ENCODE data around the gene STRIT1.
A peak's percentile ranks its signal among the peaks of the same experiment; 100 is the strongest.

Gene STRIT1

DNA sequence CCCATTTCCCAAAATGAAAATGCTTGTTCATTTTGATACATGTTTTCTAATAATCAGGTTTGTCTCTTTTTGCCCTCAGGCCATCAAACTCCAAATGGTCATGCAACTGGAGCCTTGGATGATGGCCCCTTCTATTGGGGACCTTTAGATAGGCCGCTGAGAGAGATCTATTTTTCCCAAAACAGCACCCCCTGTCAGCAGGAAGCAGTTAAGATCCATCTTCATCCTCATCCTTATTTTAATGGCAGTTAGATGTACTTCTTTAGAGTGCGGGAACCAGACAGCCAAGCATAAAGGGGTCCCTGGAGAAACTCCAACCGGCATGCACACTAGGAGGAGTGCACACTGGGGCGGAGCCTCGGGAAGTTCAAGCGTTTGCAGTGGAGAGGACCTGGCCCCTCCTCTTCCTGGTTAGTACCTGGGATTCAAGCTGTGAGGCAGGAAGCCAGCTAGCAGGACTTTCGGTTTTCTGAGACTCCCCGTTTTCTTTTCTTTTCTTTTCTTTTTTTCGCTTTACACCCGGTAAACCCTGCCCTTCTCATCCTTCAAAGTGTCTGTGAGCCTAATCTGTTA is 31.9 kb upstream of the STRIT1 start:
- no peak for TF ChIP-seq YY1 (IDR thresholded peaks at IDR 0.05; ENCODE audit: low read depth)
- TF ChIP-seq TEAD4 (IDR thresholded peaks at IDR 0.05) = no peak
- TF ChIP-seq ZBTB7A (IDR thresholded peaks at IDR 0.05; ENCODE audit: low read depth) = no peak

DNA sequence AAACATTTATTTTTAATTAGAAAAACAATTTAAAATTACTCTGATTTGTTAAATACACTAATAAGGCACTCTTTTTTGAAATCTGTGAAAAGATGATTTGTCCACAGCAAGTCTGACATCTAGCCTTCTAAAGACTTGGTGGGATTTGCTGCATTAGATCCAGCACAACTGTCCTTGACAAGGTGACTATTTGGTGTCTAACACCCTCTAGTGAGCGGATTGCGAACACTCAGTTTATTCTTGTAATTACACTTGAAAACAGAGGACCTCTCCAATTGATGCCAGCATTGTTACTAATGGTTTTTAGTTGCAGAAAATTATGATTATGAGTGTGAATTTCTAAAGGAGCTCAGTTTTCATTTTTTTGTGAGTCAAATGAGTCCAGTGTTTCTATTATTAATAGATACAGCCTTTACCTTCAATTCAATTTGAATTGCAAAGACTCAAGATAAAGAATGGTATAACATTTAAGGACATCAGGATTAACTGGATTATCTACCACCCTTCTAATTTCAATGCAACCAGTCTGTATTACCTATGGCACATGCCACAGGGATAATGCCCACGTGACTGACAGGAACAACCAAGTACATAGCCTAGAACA is 29.7 kb upstream of the STRIT1 start:
- peak; percentile 88 for TF ChIP-seq RAD21 (IDR thresholded peaks at IDR 0.05; ENCODE audit: low read depth)
- TF ChIP-seq TAF1 (IDR thresholded peaks at IDR 0.05; ENCODE audit: low read depth) = no peak
- TF ChIP-seq ZBTB7A (IDR thresholded peaks at IDR 0.05; ENCODE audit: low read depth) = no peak

DNA sequence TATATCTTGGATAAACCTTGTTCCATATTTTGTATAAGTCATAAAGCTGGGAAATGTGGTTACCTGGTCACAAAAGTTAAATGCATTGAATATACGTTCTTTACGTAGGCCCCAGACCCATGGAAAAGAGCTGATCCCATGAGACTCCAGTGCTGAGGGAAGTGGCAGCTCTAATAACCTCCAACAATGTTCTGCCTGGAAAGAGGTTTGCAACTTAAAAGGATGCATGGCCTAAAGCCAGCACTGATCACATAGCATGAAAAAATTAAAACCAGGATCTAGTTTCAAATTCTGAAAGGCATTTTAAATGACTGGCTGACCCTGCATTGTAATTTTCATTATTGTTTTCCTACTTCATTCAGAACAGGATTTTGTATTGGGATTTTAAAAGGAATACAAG is 27.9 kb upstream of the STRIT1 start:
- TF ChIP-seq CEBPB (IDR thresholded peaks at IDR 0.05) (no peak), ZBTB7A (IDR thresholded peaks at IDR 0.05; ENCODE audit: low read depth) (no peak), EP300 (IDR thresholded peaks at IDR 0.05; ENCODE audit: borderline replicate concordance) (no peak), FOXM1 (IDR thresholded peaks at IDR 0.05; ENCODE audit: borderline replicate concordance, low read depth) (no peak), TEAD4 (IDR thresholded peaks at IDR 0.05) (no peak), NFIC (IDR thresholded peaks at IDR 0.05) (no peak), CREB1 (IDR thresholded peaks at IDR 0.05; ENCODE audit: low read depth) (no peak), EGR1 (IDR thresholded peaks at IDR 0.05) (no peak), YY1 (IDR thresholded peaks at IDR 0.05; ENCODE audit: low read depth) (no peak), TAF1 (IDR thresholded peaks at IDR 0.05; ENCODE audit: low read depth) (no peak), TCF12 (IDR thresholded peaks at IDR 0.05; ENCODE audit: low read depth) (no peak), RAD21 (IDR thresholded peaks at IDR 0.05; ENCODE audit: low read depth) (no peak)
- TF ChIP-seq, protein P1, sequence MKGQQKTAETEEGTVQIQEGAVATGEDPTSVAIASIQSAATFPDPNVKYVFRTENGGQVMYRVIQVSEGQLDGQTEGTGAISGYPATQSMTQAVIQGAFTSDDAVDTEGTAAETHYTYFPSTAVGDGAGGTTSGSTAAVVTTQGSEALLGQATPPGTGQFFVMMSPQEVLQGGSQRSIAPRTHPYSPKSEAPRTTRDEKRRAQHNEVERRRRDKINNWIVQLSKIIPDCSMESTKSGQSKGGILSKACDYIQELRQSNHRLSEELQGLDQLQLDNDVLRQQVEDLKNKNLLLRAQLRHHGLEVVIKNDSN (IDR thresholded peaks at IDR 0.05) = no peak
- TF ChIP-seq, protein P2, sequence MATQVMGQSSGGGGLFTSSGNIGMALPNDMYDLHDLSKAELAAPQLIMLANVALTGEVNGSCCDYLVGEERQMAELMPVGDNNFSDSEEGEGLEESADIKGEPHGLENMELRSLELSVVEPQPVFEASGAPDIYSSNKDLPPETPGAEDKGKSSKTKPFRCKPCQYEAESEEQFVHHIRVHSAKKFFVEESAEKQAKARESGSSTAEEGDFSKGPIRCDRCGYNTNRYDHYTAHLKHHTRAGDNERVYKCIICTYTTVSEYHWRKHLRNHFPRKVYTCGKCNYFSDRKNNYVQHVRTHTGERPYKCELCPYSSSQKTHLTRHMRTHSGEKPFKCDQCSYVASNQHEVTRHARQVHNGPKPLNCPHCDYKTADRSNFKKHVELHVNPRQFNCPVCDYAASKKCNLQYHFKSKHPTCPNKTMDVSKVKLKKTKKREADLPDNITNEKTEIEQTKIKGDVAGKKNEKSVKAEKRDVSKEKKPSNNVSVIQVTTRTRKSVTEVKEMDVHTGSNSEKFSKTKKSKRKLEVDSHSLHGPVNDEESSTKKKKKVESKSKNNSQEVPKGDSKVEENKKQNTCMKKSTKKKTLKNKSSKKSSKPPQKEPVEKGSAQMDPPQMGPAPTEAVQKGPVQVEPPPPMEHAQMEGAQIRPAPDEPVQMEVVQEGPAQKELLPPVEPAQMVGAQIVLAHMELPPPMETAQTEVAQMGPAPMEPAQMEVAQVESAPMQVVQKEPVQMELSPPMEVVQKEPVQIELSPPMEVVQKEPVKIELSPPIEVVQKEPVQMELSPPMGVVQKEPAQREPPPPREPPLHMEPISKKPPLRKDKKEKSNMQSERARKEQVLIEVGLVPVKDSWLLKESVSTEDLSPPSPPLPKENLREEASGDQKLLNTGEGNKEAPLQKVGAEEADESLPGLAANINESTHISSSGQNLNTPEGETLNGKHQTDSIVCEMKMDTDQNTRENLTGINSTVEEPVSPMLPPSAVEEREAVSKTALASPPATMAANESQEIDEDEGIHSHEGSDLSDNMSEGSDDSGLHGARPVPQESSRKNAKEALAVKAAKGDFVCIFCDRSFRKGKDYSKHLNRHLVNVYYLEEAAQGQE (IDR thresholded peaks at IDR 0.05; ENCODE audit: low read depth) = no peak
- TF ChIP-seq, protein P3, sequence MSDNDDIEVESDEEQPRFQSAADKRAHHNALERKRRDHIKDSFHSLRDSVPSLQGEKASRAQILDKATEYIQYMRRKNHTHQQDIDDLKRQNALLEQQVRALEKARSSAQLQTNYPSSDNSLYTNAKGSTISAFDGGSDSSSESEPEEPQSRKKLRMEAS (IDR thresholded peaks at IDR 0.05) = no peak

DNA sequence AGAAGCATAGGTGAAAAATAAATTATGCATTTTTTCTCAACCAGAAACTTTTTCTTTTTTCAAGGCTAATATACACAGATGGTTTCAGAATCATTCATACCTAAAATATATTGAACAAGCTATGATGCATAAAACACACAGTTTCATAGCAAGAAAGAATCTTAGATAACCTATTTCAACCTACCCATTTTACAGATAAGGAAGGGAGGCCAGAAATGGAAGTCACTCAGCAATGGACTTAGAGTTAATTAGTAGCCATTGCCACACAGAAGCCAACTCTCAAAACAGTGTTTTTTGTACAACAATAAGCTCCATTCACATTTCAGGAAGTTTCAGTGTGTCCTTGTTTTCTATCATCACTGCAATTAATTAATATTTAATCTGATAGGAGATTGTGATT is 27.5 kb upstream of the STRIT1 start:
- TF ChIP-seq NFIC (IDR thresholded peaks at IDR 0.05) (no peak), EGR1 (IDR thresholded peaks at IDR 0.05) (no peak), RAD21 (IDR thresholded peaks at IDR 0.05; ENCODE audit: low read depth) (no peak), ZBTB7A (IDR thresholded peaks at IDR 0.05; ENCODE audit: low read depth) (no peak), TAF1 (IDR thresholded peaks at IDR 0.05; ENCODE audit: low read depth) (no peak)

DNA sequence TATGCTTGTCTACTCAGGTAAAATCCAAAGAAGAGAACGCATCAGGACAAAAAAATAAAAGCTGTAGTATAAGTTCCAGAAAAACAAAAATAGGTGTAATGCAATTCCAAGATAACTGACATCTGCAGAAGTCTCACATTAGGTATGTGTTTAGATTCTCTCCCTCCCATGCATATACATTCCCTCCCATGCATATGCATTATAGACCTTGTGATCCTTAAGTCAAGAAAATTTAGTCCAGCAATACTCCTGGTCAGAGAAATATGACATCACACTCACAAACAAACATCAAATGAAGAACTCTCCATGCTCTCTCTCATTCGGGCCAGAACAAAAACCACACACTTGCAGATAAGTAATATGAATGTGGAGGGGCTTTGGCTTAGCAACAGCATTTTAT is 25.3 kb upstream of the STRIT1 start:
- TF ChIP-seq TAF1 (IDR thresholded peaks at IDR 0.05; ENCODE audit: low read depth) (no peak), TCF12 (IDR thresholded peaks at IDR 0.05; ENCODE audit: low read depth) (no peak), YY1 (IDR thresholded peaks at IDR 0.05; ENCODE audit: low read depth) (no peak), TEAD4 (IDR thresholded peaks at IDR 0.05) (no peak), CREB1 (IDR thresholded peaks at IDR 0.05; ENCODE audit: low read depth) (no peak), FOXM1 (IDR thresholded peaks at IDR 0.05; ENCODE audit: borderline replicate concordance, low read depth) (no peak), EP300 (IDR thresholded peaks at IDR 0.05; ENCODE audit: borderline replicate concordance) (no peak)
- TF ChIP-seq, protein P2 (IDR thresholded peaks at IDR 0.05; ENCODE audit: low read depth) = no peak

DNA sequence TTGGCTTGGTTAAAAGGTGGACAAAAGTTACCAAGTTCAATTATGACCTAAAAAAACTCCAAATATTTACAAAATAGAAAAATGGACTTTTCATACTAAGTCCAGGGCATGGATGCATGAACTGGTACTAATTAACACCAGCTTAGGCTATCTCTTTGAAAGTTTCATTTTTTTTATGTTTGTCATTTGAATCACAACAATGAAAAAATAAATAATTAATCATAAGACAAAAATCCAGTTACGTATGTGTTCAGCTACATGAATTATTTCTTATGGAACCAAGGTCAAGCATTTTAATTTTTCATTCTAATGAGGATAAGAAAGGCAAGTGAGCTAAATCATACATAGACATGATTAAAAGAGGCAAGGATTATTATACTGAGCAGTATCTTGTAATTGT is 23.7 kb upstream of the STRIT1 start:
- TF ChIP-seq YY1 (IDR thresholded peaks at IDR 0.05; ENCODE audit: low read depth) = no peak
- TF ChIP-seq EP300 (IDR thresholded peaks at IDR 0.05; ENCODE audit: borderline replicate concordance) = no peak
- TF ChIP-seq RAD21 (IDR thresholded peaks at IDR 0.05; ENCODE audit: low read depth) = no peak
- no peak for TF ChIP-seq TEAD4 (IDR thresholded peaks at IDR 0.05)
- TF ChIP-seq NFIC (IDR thresholded peaks at IDR 0.05) = no peak
- TF ChIP-seq, protein P3 (IDR thresholded peaks at IDR 0.05) = no peak
- TF ChIP-seq EGR1 (IDR thresholded peaks at IDR 0.05) = no peak
- TF ChIP-seq, protein P1 (IDR thresholded peaks at IDR 0.05) = no peak
- no peak for TF ChIP-seq CREB1 (IDR thresholded peaks at IDR 0.05; ENCODE audit: low read depth)
- no peak for TF ChIP-seq TAF1 (IDR thresholded peaks at IDR 0.05; ENCODE audit: low read depth)
- no peak for TF ChIP-seq TCF12 (IDR thresholded peaks at IDR 0.05; ENCODE audit: low read depth)
- TF ChIP-seq, protein P2 (IDR thresholded peaks at IDR 0.05; ENCODE audit: low read depth) = no peak
- TF ChIP-seq CEBPB (IDR thresholded peaks at IDR 0.05) = no peak
- TF ChIP-seq FOXM1 (IDR thresholded peaks at IDR 0.05; ENCODE audit: borderline replicate concordance, low read depth) = no peak
- no peak for TF ChIP-seq ZBTB7A (IDR thresholded peaks at IDR 0.05; ENCODE audit: low read depth)

All from Ishikawa (cell line).